Frontal cortex (tissue), 4 donors: Measurements from ENCODE around the gene HSD17B2. TPM values are rescaled to one million over a fixed set of nuclear protein-coding genes. Genes with fewer than 3 reads are reported as not detected.
"Not testable (repeated sequence)": the region's sequence is repeated elsewhere in the genome, so short reads cannot be mapped to it uniquely, and the experiment has no call there.

Experiments used
- DNase-seq, 2 donors: peaks; one replicate each; pipeline ENCODE4 v3.0.0; 2012; ENCODE audit warnings: low spot score in 2 of 2
- FAIRE-seq: peaks from 2 replicates; lab custom pipeline; 2012; peaks lifted over from hg19 to GRCh38; lab: Jason Lieb, UNC
- total RNA-seq: library from RNA; depleted of rRNA; stranded (reverse); fragments of >200 nt; gene quantifications from one replicate; pipeline ENCODE4 v1.2.3, GENCODE V29; 2014
- donor health status: control.
- donor health status: control.
- donor health status: control.

Gene HSD17B2
- under 0.01 TPM for total RNA-seq

DNA sequence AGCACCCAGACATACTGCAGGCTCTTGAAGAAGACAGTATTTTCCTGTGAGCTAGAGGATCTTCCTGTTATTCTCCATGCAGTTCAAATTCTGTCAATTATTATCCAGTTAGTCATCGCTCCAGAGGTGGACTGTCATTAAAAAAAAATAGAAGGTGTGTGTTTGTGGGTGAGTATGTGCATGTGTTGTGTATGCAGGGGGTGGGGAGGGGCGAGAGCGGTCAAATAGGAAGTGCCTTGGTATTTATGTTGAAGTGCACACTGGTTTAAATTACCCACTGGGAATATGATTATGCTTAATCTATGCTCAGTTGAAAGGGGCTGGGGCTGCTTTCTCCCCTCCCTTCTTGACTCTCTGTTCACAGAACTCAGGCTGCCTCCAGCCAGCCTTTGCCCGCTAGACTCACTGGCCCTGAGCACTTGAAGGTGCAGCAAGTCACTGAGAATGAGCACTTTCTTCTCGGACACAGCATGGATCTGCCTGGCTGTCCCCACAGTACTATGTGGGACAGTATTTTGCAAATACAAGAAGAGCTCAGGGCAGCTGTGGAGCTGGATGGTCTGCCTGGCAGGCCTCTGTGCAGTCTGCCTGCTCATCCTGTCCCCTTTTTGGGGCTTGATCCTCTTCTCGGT, at the start of gene HSD17B2:
TSS of gene HSD17B2 (plus strand) at position 273 of the 632 bp plus-strand sequence. CDS start at position 445, 172 bp downstream.
- DNase-seq (no peak), FAIRE-seq (no peak)

GRCh38 chr16:81987121-81987520, 47.9 kb upstream of the HSD17B2 start:
- DNase-seq: no peak
- FAIRE-seq: no peak

DNA sequence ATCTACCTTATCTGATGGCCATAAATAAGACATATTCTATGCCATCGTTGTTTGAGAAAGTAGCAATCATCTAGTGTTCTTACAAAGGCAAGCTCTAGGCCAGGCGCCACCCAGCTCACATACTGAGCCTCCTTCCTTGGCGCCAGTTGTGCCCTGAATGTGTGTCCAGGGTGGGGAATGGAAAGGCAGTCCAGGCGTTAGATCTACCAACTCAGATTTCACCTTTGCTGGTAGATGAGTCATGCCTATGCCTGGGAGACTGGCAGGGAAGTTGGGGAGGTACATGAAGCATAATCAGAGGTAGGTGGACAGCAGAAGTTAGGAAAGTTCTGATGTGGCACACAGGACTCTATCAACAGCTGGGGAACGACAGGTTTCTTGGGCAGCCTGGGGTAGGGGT, 47.3 kb upstream of the HSD17B2 start:
- no peak for FAIRE-seq
- DNase-seq: no peak

- FAIRE-seq (no peak), DNase-seq (no peak)
Measured at GRCh38 chr16:81992859-81993258, 42.2 kb upstream of the HSD17B2 start.

GRCh38 chr16:81994485-81994884, 40.6 kb upstream of the HSD17B2 start:
- DNase-seq: no peak
- no peak for FAIRE-seq

DNA sequence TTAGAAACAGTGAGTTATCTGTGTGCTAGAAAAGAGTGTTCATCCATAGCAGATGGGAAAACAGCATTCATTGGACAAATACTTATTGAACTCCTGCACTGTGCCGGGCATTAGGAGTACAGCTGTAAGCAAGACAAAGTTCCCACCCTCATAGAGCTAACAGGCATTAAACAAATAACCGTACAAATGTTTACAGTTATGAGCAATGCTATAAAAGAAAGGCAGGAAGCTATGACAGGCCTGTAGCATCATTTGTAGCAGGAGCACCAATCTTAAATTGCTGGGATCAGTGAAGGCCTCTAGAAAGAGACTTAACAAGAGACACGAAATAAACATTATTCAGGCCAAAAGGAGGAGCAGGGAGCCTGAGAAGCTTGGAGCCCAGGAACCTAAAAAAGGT, 39.4 kb upstream of the HSD17B2 start:
- FAIRE-seq (no peak), DNase-seq (no peak)

- DNase-seq: no peak
Measured at GRCh38 chr16:81996664-81997509, 38.2 kb upstream of the HSD17B2 start.

DNA sequence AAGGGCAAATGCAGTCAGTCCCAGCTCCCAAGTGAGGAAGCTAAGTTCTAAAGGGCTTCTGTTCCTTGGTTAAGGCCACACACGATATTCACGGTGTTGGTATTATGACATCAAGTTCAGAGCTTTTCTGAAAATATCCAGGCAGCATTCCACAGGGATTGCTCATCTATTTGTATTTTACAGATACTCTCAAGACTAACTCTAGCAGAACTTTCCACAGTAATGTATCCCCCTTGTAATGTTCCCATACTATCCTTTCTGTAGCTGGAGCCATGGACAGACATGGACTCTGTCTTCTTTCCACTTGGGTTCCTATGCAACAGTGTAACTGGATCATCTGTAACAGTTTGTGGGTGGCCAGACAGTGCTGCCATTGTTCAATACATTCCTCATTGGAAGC, 37.3 kb upstream of the HSD17B2 start:
- FAIRE-seq (no peak), DNase-seq (no peak)

More at GRCh38 chr16:81996664-81997509, 38.2 kb upstream of the HSD17B2 start:
- no peak for FAIRE-seq

- no peak for DNase-seq
- no peak for FAIRE-seq
Measured at GRCh38 chr16:82002831-82003230, 32.2 kb upstream of the HSD17B2 start.

DNA sequence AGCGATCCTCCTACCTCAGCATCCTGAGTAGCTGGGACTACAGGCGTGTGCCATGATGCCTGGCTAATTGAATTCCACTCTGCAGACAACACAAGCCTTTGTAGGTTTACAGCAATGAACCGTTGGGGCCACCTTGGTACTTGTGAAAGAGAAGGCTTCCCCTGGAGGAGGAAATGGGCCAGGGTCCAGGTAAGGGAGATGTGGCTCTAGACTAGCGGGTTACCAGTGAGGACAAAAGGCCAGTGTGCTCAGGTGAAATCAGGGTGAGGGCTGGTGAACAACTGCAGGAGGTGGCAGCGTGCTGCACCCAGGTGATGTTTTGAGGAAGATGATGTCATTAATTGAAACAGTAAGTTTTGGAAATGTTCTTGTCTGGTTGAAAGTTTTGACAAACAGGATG, 30.5 kb upstream of the HSD17B2 start:
- DNase-seq: no peak
- FAIRE-seq: no peak

GRCh38 chr16:82005027-82005830, 29.8 kb upstream of the HSD17B2 start:
- no peak for FAIRE-seq
- no peak for DNase-seq

GRCh38 chr16:82006036-82006435, 29.0 kb upstream of the HSD17B2 start:
- FAIRE-seq: no peak
- no peak for DNase-seq

- FAIRE-seq: no peak
- DNase-seq: no peak
Measured at GRCh38 chr16:82007189-82007588, 27.9 kb upstream of the HSD17B2 start.

- DNase-seq (no peak), FAIRE-seq (no peak)
Measured at GRCh38 chr16:82008957-82009592, 26.0 kb upstream of the HSD17B2 start.

DNA sequence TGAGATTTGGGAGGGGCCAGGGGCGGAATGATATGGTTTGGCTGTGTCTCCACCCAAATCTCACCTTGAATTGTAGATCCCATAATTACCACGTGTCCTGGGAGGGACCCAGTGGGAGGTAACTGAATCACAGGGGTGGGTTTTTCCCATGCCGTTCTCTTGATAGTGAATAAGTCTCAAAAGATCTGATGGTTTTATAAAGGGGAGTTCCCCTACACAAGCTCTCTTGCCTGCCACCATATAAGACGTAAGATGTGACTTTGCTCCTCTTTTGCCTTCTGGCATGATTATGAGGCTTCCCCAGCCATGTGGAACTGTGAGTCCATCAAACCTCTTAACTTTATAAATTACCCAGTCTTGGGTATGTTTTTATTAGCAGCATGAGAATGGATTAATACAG, 25.3 kb upstream of the HSD17B2 start:
- not testable (repeated sequence) for DNase-seq, FAIRE-seq

DNA sequence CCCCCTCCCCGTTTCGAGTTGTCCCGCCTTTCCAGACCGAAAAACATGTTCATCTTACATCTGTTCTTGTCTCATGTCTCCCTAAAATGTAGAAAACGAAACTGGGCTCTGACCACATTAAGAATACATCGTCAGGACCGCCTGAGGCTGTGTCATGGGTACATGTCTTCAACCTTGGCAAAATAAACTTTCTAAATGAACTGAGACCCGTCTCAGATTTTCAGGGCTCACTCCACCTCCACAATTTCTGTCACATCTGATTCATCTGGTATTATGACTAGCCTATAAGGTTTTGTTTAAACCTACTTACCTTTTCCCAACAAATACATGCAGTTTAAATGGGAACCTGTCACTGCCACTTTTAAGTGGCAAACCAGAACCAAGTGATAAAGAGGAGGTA, 24.4 kb upstream of the HSD17B2 start:
- DNase-seq (no peak), FAIRE-seq (no peak)

GRCh38 chr16:82011199-82011641, 23.8 kb upstream of the HSD17B2 start, which contains the start of gene SDR42E1:
SDR42E1 (minus strand) TSS chr16:82011470; CDS start chr16:82000858, 10,612 bp downstream.
- FAIRE-seq (no peak), DNase-seq (no peak)

GRCh38 chr16:82013139-82013538, 21.9 kb upstream of the HSD17B2 start:
- no peak for FAIRE-seq

GRCh38 chr16:82016263-82016662, 18.8 kb upstream of the HSD17B2 start:
- FAIRE-seq (no peak), DNase-seq (no peak)

More at GRCh38 chr16:82013139-82013538, 21.9 kb upstream of the HSD17B2 start:
- DNase-seq: no peak

GRCh38 chr16:82016964-82017363, 18.1 kb upstream of the HSD17B2 start:
- DNase-seq (no peak), FAIRE-seq (no peak)
